A549 (cell line): ENCODE results near the gene MUC5B. TPM values are rescaled to one million over a fixed set of nuclear protein-coding genes. Genes with fewer than 3 reads are reported as not detected.

ENCODE experiments used
- ATAC-seq, 2 experiments: fragments of 200-7000 bp in 1 of 2; fragments of >200 bp in 1 of 2; cut with Nextera tagmentation in 1 of 2; cut with Tn5 transposase in 1 of 2; 3 replicates each; pipeline versions ENCODE4 v1.8.0 to v1.9.1; 2018 to 2020; ENCODE audit warnings: mild to moderate bottlenecking in 1 of 2, moderate library complexity in 1 of 2
- CTCF ChIA-PET: fragments of 300-600 bp; sonication (Branson Sonifier 250); formaldehyde crosslinking; extraction: SDS; loops from one replicate; lab custom pipeline; 2021; ENCODE audit warnings: antibody characterized with exemption, inconsistent platforms; lab: Yijun Ruan, JAX
- POLR2A ChIA-PET: fragments of 350-600 bp; formaldehyde crosslinking; extraction: SDS; loops from one replicate; lab custom pipeline; 2021; ENCODE audit warnings: antibody characterized with exemption, inconsistent platforms; lab: Yijun Ruan, JAX
- DNase-seq, 2 experiments: peaks; one replicate each; pipeline versions ENCODE4 v3.0.0 to v3.0.0-alpha.2; 2011 to 2016; ENCODE audit warnings: low read depth in 1 of 2, low spot score in 1 of 2
- FAIRE-seq: peaks from 2 replicates; lab custom pipeline; 2011; peaks lifted over from hg19 to GRCh38; lab: Jason Lieb, UNC
- H3K27ac ChIP-seq, 2 experiments: fragments of >200 bp; sonication (Bioruptor Twin); formaldehyde crosslinking; 3 replicates each; pipeline ENCODE4 v1.5.1; 2016 to 2017
- H3K4me1 ChIP-seq: fragments of >200 bp; sonication (Bioruptor Twin); formaldehyde crosslinking; 3 replicates; pipeline ENCODE4 v1.6.1; 2016
- H3K4me2 ChIP-seq: fragments of >200 bp; sonication (Bioruptor Twin); formaldehyde crosslinking; 3 replicates; pipeline ENCODE4 v1.6.1; 2016
- H3K4me3 ChIP-seq: fragments of >200 bp; sonication (Bioruptor Twin); formaldehyde crosslinking; 3 replicates; pipeline ENCODE4 v1.5.1; 2016
- H3K9me3 ChIP-seq: fragments of >200 bp; sonication (Bioruptor Twin); formaldehyde crosslinking; 3 replicates; pipeline ENCODE4 v1.6.1; 2016
- ATOH8 ChIP-seq: fragments of 250-450 bp; sonication (Bioruptor Pico); IDR thresholded peaks from 2 replicates; pipeline ENCODE4 v1.5.0; 2020; ENCODE audit warnings: low read depth, mild to moderate bottlenecking, moderate library complexity
- CTCF ChIP-seq: fragments of >200 bp; sonication (Bioruptor Twin); formaldehyde crosslinking; IDR thresholded peaks from 3 replicates; pipeline ENCODE4 v1.5.1; 2016
- EHMT2 ChIP-seq: fragments of 200-600 bp; sonication (generic); IDR thresholded peaks from 2 replicates; pipeline ENCODE4 v1.6.1; 2016; ENCODE audit warnings: antibody characterized with exemption, low read depth, mild to moderate bottlenecking, moderate library complexity
- FOSL2 ChIP-seq, 2 experiments: fragments of 450-650 bp in 1 of 2; fragments of >200 bp in 1 of 2; sonication (Bioruptor Twin) in 1 of 2; formaldehyde crosslinking; IDR thresholded peaks; 2 replicates each; pipeline versions ENCODE4 v1.5.0 to v1.6.1; 2016 to 2020; ENCODE audit warnings: mild to moderate bottlenecking in 1 of 2, moderate library complexity in 1 of 2
- FOXS1 ChIP-seq: fragments of 250-450 bp; sonication (Bioruptor Pico); IDR thresholded peaks from 2 replicates; pipeline ENCODE4 v1.5.0; 2020; ENCODE audit warnings: mild to moderate bottlenecking, moderate library complexity
- GATA3 ChIP-seq: IDR thresholded peaks from 2 replicates; pipeline ENCODE4 v1.6.1; 2012; ENCODE audit warnings: borderline replicate concordance
- HDAC2 ChIP-seq: fragments of 200-600 bp; sonication (generic); IDR thresholded peaks from 2 replicates; pipeline ENCODE4 v1.6.1; 2016
- HOXB13 ChIP-seq: fragments of 250-450 bp; sonication (Bioruptor Pico); IDR thresholded peaks from 2 replicates; pipeline ENCODE4 v1.5.0; 2020; ENCODE audit warnings: low read depth, mild to moderate bottlenecking, moderate library complexity
- JUNB ChIP-seq: fragments of >200 bp; sonication (Bioruptor Twin); formaldehyde crosslinking; IDR thresholded peaks from 2 replicates; pipeline ENCODE4 v1.6.1; 2016
- KDM1A ChIP-seq: fragments of 200-600 bp; sonication (generic); IDR thresholded peaks from 2 replicates; pipeline ENCODE4 v1.6.1; 2016; ENCODE audit warnings: low read depth, mild to moderate bottlenecking
- KDM5A ChIP-seq: fragments of 200-600 bp; sonication (generic); IDR thresholded peaks from 2 replicates; pipeline ENCODE4 v1.6.1; 2016; ENCODE audit warnings: antibody characterized with exemption, mild to moderate bottlenecking
- MAFK ChIP-seq: fragments of 450-650 bp; IDR thresholded peaks from 2 replicates; pipeline ENCODE4 v1.6.1; 2014; ENCODE audit not compliant: partially characterized antibody
- MAX ChIP-seq: IDR thresholded peaks from 2 replicates; pipeline ENCODE4 v1.6.1; 2012
- POLR2A ChIP-seq: IDR thresholded peaks from 2 replicates; pipeline ENCODE4 v1.6.1; 2012; ENCODE audit warnings: mild to moderate bottlenecking, low read length
- RAD21 ChIP-seq, 2 experiments: fragments of >200 bp in 1 of 2; sonication (Bioruptor Twin) in 1 of 2; formaldehyde crosslinking in 1 of 2; IDR thresholded peaks in 1 of 2; conservative IDR thresholded peaks in 1 of 2; 2 replicates in 1 of 2; 3 replicates in 1 of 2; pipeline ENCODE4 v1.6.1; 2012 to 2018; ENCODE audit warnings: inconsistent platforms in 1 of 2
- RNF2 ChIP-seq: fragments of 200-600 bp; sonication (generic); IDR thresholded peaks from 2 replicates; pipeline ENCODE4 v1.6.1; 2016; ENCODE audit warnings: low read depth, mild to moderate bottlenecking, antibody characterized with exemption, moderate library complexity, borderline replicate concordance
- TFCP2L1 ChIP-seq: fragments of 250-450 bp; sonication (Bioruptor Pico); IDR thresholded peaks from 2 replicates; pipeline ENCODE4 v1.5.0; 2021; ENCODE audit warnings: mild to moderate bottlenecking
- ZFP36 ChIP-seq: fragments of 450-650 bp; IDR thresholded peaks from 2 replicates; pipeline ENCODE4 v1.6.1; 2014; ENCODE audit warnings: borderline replicate concordance; ENCODE audit not compliant: partially characterized antibody
- ZNF302 ChIP-seq: fragments of 250-450 bp; sonication (Bioruptor Pico); IDR thresholded peaks from 2 replicates; pipeline ENCODE4 v1.9.0; 2021; ENCODE audit warnings: inconsistent platforms, mild to moderate bottlenecking, moderate library complexity
- WGBS: methylation state at CpG from one replicate; pipeline ENCODE4 v1.1.6; 2017; ENCODE audit errors: missing lambda C conversion rate; 5-methylcytosine and 5-hydroxymethylcytosine counted together
- polyA plus RNA-seq, 4 experiments: library from polyadenylated mRNA; depleted of rRNA in 3 of 4; stranded (reverse); fragments of >200 nt; fragmentation: RNase III in 1 of 4; extraction: RNeasy Plus Mini Kit Qiagen cat#74134 plus additional on column Dnase treatment in 1 of 4; gene quantifications; 2 replicates in 3 of 4; 3 replicates in 1 of 4; pipeline ENCODE4 v1.2.3, GENCODE V29; 2011 to 2017

The MUC5B gene
- polyA plus RNA-seq, 2 of the 4 experiments (the other 2 are of a cell fraction): 0.85 to 1.4 TPM

- Histone ChIP-seq H3K4me2 (no peak overlapping the region), H3K4me1 (peaks cover 17% of the 10 kb centered on the region; the same call in 2 of the 3 replicates), H3K4me3 (no peak overlapping the region), H3K9me3 (0 out of 3 replicates have a peak, but pooled peaks cover 2% of the 10 kb centered on the region), H3K27ac (no peak overlapping the region)
- ChIA-PET POLR2A (interaction anchor here (0.6 kb wide), 1 partner anchor 39 kb away, joined by 4 read pairs; no protein-coding TSS in a partner anchor), CTCF (interaction anchor here (0.6 to 1.6 kb wide), 2 partner anchors 256 to 368 kb away, joined by 3 to 5 read pairs; no protein-coding TSS in a partner anchor)
- FAIRE-seq: no peak
- TF ChIP-seq CTCF: no peak
- no peak for TF ChIP-seq KDM1A
- TF ChIP-seq MAX: no peak
- TF ChIP-seq POLR2A: no peak
- TF ChIP-seq FOSL2 (IDR thresholded peaks at IDR 0.05): no peak
- TF ChIP-seq FOSL2 (CRISPR knock-in tag; IDR thresholded peaks at IDR 0.05): no peak
- TF ChIP-seq ATOH8 (CRISPR knock-in tag): no peak
- TF ChIP-seq HOXB13 (CRISPR knock-in tag): no peak
- no peak for TF ChIP-seq GATA3
- no peak for TF ChIP-seq RAD21 (conservative IDR thresholded peaks at IDR 0.05 in 1 of 2, IDR thresholded peaks at IDR 0.05 in 1 of 2)
- TF ChIP-seq KDM5A: no peak
- no peak for TF ChIP-seq TFCP2L1
- TF ChIP-seq JUNB: no peak
- no peak for TF ChIP-seq RNF2
- TF ChIP-seq MAFK: no peak
- ATAC-seq: peak; percentile 35 to 75
- WGBS: 95% methylated on average over 4 of the region's 10 CpGs
- peak; percentile 48 to 76 for DNase-seq
These were observed 37.2 kb downstream of the MUC5B start for GRCh38 chr11:1260023-1260501.

- H3K9me3 ChIP-seq: peaks cover 6% of the 10 kb centered on the region; the same call in 2 of the 3 replicates
- ChIA-PET POLR2A (no interaction called here), CTCF (interaction anchor here (1.6 kb wide), 1 partner anchor 255 kb away, joined by 5 read pairs; no protein-coding TSS in a partner anchor)
- FAIRE-seq: no peak
- ATAC-seq: no peak
- H3K4me2 ChIP-seq: no peak overlapping the region
- H3K27ac ChIP-seq: no peak overlapping the region
- 95% methylated on average over 4 of the region's 17 CpGs for WGBS
- no peak overlapping the region for H3K4me3 ChIP-seq
- H3K4me1 ChIP-seq: peaks cover 17% of the 10 kb centered on the region; the same call in 2 of the 3 replicates
- DNase-seq: no peak
- TF ChIP-seq FOXS1: no peak
- no peak for TF ChIP-seq ZNF302
- no peak for TF ChIP-seq HDAC2
- TF ChIP-seq EHMT2: no peak
- no peak for TF ChIP-seq ZFP36
- TF ChIP-seq MAX: no peak
- no peak for TF ChIP-seq KDM1A
These were observed 37.8 kb downstream of the MUC5B start for GRCh38 chr11:1260620-1261019.
